ENCODE results near the gene STX19. TPM values are rescaled to one million over a fixed set of nuclear protein-coding genes. Genes with fewer than 3 reads are reported as not detected.
A peak's percentile ranks its signal among the peaks of the same experiment; 100 is the strongest.

STX19 gene
- total and polyA plus RNA-seq, 2 of the 13 experiments (the other 11 are each of a cell fraction or from before 2014, with no cell fraction given): not detected

GRCh38 chr3:93979850-93980676 lies 48.3 kb downstream of the STX19 start, which contains the start of gene ARL13B (continued):
- no peak for TF ChIP-seq PRDM4 (CRISPR knock-in tag; IDR thresholded peaks at IDR 0.05; ENCODE audit: borderline replicate concordance)
- no peak for TF ChIP-seq ZNF24 (IDR thresholded peaks at IDR 0.05)
- TF ChIP-seq ZSCAN12 (CRISPR knock-in tag; IDR thresholded peaks at IDR 0.05): no peak
- no peak for TF ChIP-seq DNMT1 (CRISPR knock-in tag; IDR thresholded peaks at IDR 0.05)
- no peak for TF ChIP-seq ZNF253 (CRISPR knock-in tag; IDR thresholded peaks at IDR 0.05; ENCODE audit: borderline replicate concordance)
- no peak for TF ChIP-seq ZBTB1 (CRISPR knock-in tag; IDR thresholded peaks at IDR 0.05; ENCODE audit: borderline replicate concordance)
- peak; percentile 71; the same call in 1 of the 2 replicates for TF ChIP-seq KLF11 (CRISPR knock-in tag; IDR thresholded peaks at IDR 0.05)
- TF ChIP-seq ZBED4 (CRISPR knock-in tag; IDR thresholded peaks at IDR 0.05; ENCODE audit: borderline replicate concordance): 0 out of 2 replicates have a peak, but pooled peaks have one; percentile 16
- TF ChIP-seq MAZ (IDR thresholded peaks at IDR 0.05; ENCODE audit: borderline replicate concordance, low read depth, low read length): 0 out of 2 replicates have a peak, but pooled peaks have one; percentile 35
- TF ChIP-seq MAZ (CRISPR knock-in tag; IDR thresholded peaks at IDR 0.05; ENCODE audit: low read depth): peak; percentile 38; the same call in 1 of the 2 replicates
- no peak for TF ChIP-seq NFE2 (CRISPR knock-in tag; IDR thresholded peaks at IDR 0.05)
- TF ChIP-seq AKAP8 (CRISPR knock-in tag; IDR thresholded peaks at IDR 0.05): no peak
- TF ChIP-seq ZNF362 (CRISPR knock-in tag; IDR thresholded peaks at IDR 0.05; ENCODE audit: borderline replicate concordance): no peak
- TF ChIP-seq GFI1 (CRISPR knock-in tag; IDR thresholded peaks at IDR 0.05; ENCODE audit: borderline replicate concordance): no peak
- peak; percentile 58; the same call in 1 of the 2 replicates for TF ChIP-seq MAX (IDR thresholded peaks at IDR 0.05)
- no peak for TF ChIP-seq CSRNP2 (CRISPR knock-in tag; conservative IDR thresholded peaks at IDR 0.05; ENCODE audit: low read depth)
- TF ChIP-seq FOSL1 (CRISPR knock-in tag; IDR thresholded peaks at IDR 0.05; ENCODE audit: borderline replicate concordance): no peak
- no peak for TF ChIP-seq HNRNPK (IDR thresholded peaks at IDR 0.05; ENCODE audit: low read depth, low read length, poor library complexity, severe bottlenecking)
- no peak for TF ChIP-seq TEAD3 (CRISPR knock-in tag; optimal IDR thresholded peaks at IDR 0.05; ENCODE audit: borderline replicate concordance)
- no peak for TF ChIP-seq ZNF20 (CRISPR knock-in tag; IDR thresholded peaks at IDR 0.05)
